Measurements from ENCODE around the gene KSR1.

DNA sequence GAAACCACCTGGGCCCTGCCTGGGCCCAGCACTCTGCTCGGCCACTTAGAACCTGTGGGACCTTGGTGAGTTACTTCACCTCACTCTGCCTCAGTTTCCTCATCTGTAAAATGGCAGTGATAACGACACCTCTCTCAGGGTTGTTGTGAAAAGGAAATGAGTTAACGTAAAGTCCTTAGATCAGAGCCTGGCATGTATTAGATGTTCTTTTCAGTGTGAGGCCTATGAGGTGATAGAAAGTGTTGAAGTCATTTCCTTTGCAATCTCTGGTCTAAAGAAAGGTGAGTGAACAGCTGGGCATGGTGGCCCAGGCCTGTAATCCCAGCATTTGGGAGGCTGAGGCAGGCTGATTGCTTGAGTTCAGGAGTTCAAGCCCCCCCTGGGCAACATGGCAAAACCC is 123.1 kb downstream of the KSR1 start:
- TF ChIP-seq, protein P1, sequence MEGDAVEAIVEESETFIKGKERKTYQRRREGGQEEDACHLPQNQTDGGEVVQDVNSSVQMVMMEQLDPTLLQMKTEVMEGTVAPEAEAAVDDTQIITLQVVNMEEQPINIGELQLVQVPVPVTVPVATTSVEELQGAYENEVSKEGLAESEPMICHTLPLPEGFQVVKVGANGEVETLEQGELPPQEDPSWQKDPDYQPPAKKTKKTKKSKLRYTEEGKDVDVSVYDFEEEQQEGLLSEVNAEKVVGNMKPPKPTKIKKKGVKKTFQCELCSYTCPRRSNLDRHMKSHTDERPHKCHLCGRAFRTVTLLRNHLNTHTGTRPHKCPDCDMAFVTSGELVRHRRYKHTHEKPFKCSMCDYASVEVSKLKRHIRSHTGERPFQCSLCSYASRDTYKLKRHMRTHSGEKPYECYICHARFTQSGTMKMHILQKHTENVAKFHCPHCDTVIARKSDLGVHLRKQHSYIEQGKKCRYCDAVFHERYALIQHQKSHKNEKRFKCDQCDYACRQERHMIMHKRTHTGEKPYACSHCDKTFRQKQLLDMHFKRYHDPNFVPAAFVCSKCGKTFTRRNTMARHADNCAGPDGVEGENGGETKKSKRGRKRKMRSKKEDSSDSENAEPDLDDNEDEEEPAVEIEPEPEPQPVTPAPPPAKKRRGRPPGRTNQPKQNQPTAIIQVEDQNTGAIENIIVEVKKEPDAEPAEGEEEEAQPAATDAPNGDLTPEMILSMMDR (IDR thresholded peaks at IDR 0.05 in 2 of 3, conservative IDR thresholded peaks at IDR 0.05 in 1 of 3; ENCODE audit: control insufficient read depth in 2 of 3, extremely low read depth in 1 of 3, insufficient read depth in 1 of 3, low read depth in 3 of 3, low read length in 3 of 3) = no peak
- TF ChIP-seq EZH2 (IDR thresholded peaks at IDR 0.05; ENCODE audit: borderline replicate concordance, control insufficient read depth, low read depth, low read length) (no peak), EP300 (IDR thresholded peaks at IDR 0.05; ENCODE audit: borderline replicate concordance in 1 of 2, control insufficient read depth in 1 of 2, low read depth in 2 of 2, low read length in 2 of 2) (no peak)

Measured in GM12878 (cell line).